IPS-NIHi7 (cell line): ENCODE data around the gene SIL1.
A peak's percentile ranks its signal among the peaks of the same experiment; 100 is the strongest.

Source experiments
- DNase-seq: peaks from one replicate; pipeline ENCODE4 v3.0.0; 2012; ENCODE audit warnings: mixed read lengths; ENCODE audit errors: extremely low spot score

SIL1 gene

GRCh38 chr5:138983984-138984383 is 214.2 kb downstream of the SIL1 start:
- DNase-seq: no peak

GRCh38 chr5:138981586-138981985 is 216.6 kb downstream of the SIL1 start:
- no peak for DNase-seq

GRCh38 chr5:138981131-138981530 is 217.0 kb downstream of the SIL1 start:
- DNase-seq: peak; percentile 7

GRCh38 chr5:138980441-138980840 is 217.7 kb downstream of the SIL1 start:
- DNase-seq: peak; percentile 4

- DNase-seq: no peak
Observed at GRCh38 chr5:138979684-138980280, 218.4 kb downstream of the SIL1 start.

GRCh38 chr5:138978581-138978980 is 219.6 kb downstream of the SIL1 start:
- no peak for DNase-seq

GRCh38 chr5:138978080-138978479 is 220.1 kb downstream of the SIL1 start:
- no peak for DNase-seq

GRCh38 chr5:138975098-138975847 is 222.9 kb downstream of the SIL1 start:
- no peak for DNase-seq

- no peak for DNase-seq
Observed at GRCh38 chr5:138974227-138975063, 223.7 kb downstream of the SIL1 start.

GRCh38 chr5:138972836-138973235 is 225.3 kb downstream of the SIL1 start:
- DNase-seq: peak; percentile 66

- no peak for DNase-seq
Observed at GRCh38 chr5:138972230-138972629, 225.9 kb downstream of the SIL1 start.

- no peak for DNase-seq
Observed at GRCh38 chr5:138969323-138970002, 228.7 kb downstream of the SIL1 start.

GRCh38 chr5:138968601-138969000 is 229.6 kb downstream of the SIL1 start:
- no peak for DNase-seq

GRCh38 chr5:138967791-138968448 is 230.2 kb downstream of the SIL1 start:
- DNase-seq: no peak

- no peak for DNase-seq
Observed at GRCh38 chr5:138966236-138966985, 231.8 kb downstream of the SIL1 start.

- DNase-seq: no peak
Observed at GRCh38 chr5:138965626-138966025, 232.5 kb downstream of the SIL1 start.

- DNase-seq: no peak
Observed at GRCh38 chr5:138964647-138965201, 233.4 kb downstream of the SIL1 start.

GRCh38 chr5:138963763-138964371 is 234.3 kb downstream of the SIL1 start:
- no peak for DNase-seq

- DNase-seq: peak; percentile 44
Observed at GRCh38 chr5:138962614-138963370, 235.4 kb downstream of the SIL1 start.
